IMR-90 (cell line): ENCODE measurements around the gene MRTO4. TPM values are rescaled to one million over a fixed set of nuclear protein-coding genes. Genes with fewer than 3 reads are reported as not detected.

Experiments used
- ATAC-seq: fragments of 200-7000 bp; cut with Tn5 transposase; 2 replicates; pipeline ENCODE4 v1.9.1; 2020; ENCODE audit warnings: low read depth, mild to moderate bottlenecking, moderate library complexity
- BruUV-seq: library from RNA; stranded (reverse); fragments of 400-500 nt; replicated peaks from 2 replicates; lab custom pipeline; 2021; lab: Mats Ljungman, UMichigan
- CTCF ChIA-PET: fragments of 300-600 bp; formaldehyde crosslinking; extraction: SDS; loops from one replicate; lab custom pipeline; 2021; ENCODE audit warnings: antibody characterized with exemption; lab: Yijun Ruan, JAX
- POLR2A ChIA-PET: fragments of 300-600 bp; sonication (Branson Sonifier 250); formaldehyde crosslinking; loops from one replicate; lab custom pipeline; 2022; ENCODE audit warnings: antibody characterized with exemption; ENCODE audit not compliant: unreplicated experiment; lab: Charles Lee
- DNase-seq: peaks from one replicate; pipeline ENCODE4 v3.0.0; 2013
- H2AFZ ChIP-seq: replicated peaks from 2 replicates; pipeline ENCODE3; 2013; ENCODE audit warnings: low read length, mild to moderate bottlenecking; ENCODE audit not compliant: poor library complexity
- H2AK5ac ChIP-seq: 2 replicates; pipeline ENCODE4 v1.6.1; 2013; ENCODE audit warnings: low read depth, low read length, inconsistent platforms
- H2AK9ac ChIP-seq: replicated peaks from 2 replicates; pipeline ENCODE3; 2013; ENCODE audit warnings: mild to moderate bottlenecking, low read depth, low read length, moderate library complexity; ENCODE audit not compliant: poor library complexity
- H2BK120ac ChIP-seq: 2 replicates; pipeline ENCODE4 v1.6.1; 2013; ENCODE audit warnings: low read depth, low read length, inconsistent platforms
- H2BK15ac ChIP-seq: 3 replicates; pipeline ENCODE4 v1.6.1; 2013; ENCODE audit warnings: low read depth, low read length, inconsistent platforms
- H2BK20ac ChIP-seq: 2 replicates; pipeline ENCODE4 v1.6.1; 2013; ENCODE audit warnings: low read depth, mild to moderate bottlenecking, inconsistent platforms, low read length, moderate library complexity
- H2BK5ac ChIP-seq: 2 replicates; pipeline ENCODE4 v1.6.1; 2013; ENCODE audit warnings: mild to moderate bottlenecking, low read depth, low read length, inconsistent platforms; ENCODE audit not compliant: poor library complexity, severe bottlenecking
- H3K14ac ChIP-seq: replicated peaks from 2 replicates; pipeline ENCODE4 v1.6.1; 2013; ENCODE audit warnings: low read depth, low read length, inconsistent platforms
- H3K18ac ChIP-seq: 2 replicates; pipeline ENCODE4 v1.6.1; 2013; ENCODE audit warnings: low read depth, low read length, control low read depth
- H3K23ac ChIP-seq: 2 replicates; pipeline ENCODE4 v1.6.1; 2013; ENCODE audit warnings: low read depth, low read length, inconsistent platforms
- H3K27ac ChIP-seq: 2 replicates; pipeline ENCODE4 v1.5.1; 2013; ENCODE audit warnings: mild to moderate bottlenecking, control low read depth, low read length; ENCODE audit not compliant: insufficient read depth
- H3K27me3 ChIP-seq: 2 replicates; pipeline ENCODE4 v1.6.1; 2013; ENCODE audit warnings: low read length; ENCODE audit not compliant: control insufficient read depth, insufficient read depth
- H3K36me3 ChIP-seq: 2 replicates; pipeline ENCODE4 v1.6.1; 2013; ENCODE audit warnings: low read length, mixed read lengths; ENCODE audit not compliant: control insufficient read depth, insufficient read depth
- H3K4ac ChIP-seq: 2 replicates; pipeline ENCODE4 v1.6.1; 2013; ENCODE audit warnings: low read depth, low read length, inconsistent platforms
- H3K4me1 ChIP-seq: 2 replicates; pipeline ENCODE4 v1.6.1; 2013; ENCODE audit warnings: low read length, mixed read lengths; ENCODE audit not compliant: control insufficient read depth, insufficient read depth
- H3K4me2 ChIP-seq: 2 replicates; pipeline ENCODE4 v1.6.1; 2013; ENCODE audit warnings: low read depth, mild to moderate bottlenecking, control low read depth, low read length, moderate library complexity
- H3K4me3 ChIP-seq: 2 replicates; pipeline ENCODE4 v1.5.1; 2013; ENCODE audit warnings: low read depth, mild to moderate bottlenecking, control low read depth, low read length, moderate library complexity; ENCODE audit not compliant: insufficient read depth
- H3K56ac ChIP-seq: 2 replicates; pipeline ENCODE4 v1.6.1; 2013; ENCODE audit warnings: low read length, inconsistent platforms; ENCODE audit not compliant: insufficient read depth; ENCODE audit errors: extremely low read depth
- H3K79me1 ChIP-seq, 2 experiments: 2 replicates each; pipeline ENCODE4 v1.6.1; 2013; ENCODE audit warnings: low read length in 2 of 2, inconsistent platforms in 1 of 2, low read depth in 1 of 2
- H3K9ac ChIP-seq: 2 replicates; pipeline ENCODE4 v1.6.1; 2013; ENCODE audit warnings: low read depth, low read length, control low read depth
- H3K9me1 ChIP-seq: 2 replicates; pipeline ENCODE4 v1.6.1; 2013; ENCODE audit warnings: low read length, inconsistent platforms; ENCODE audit not compliant: insufficient read depth
- H3K9me3 ChIP-seq: 2 replicates; pipeline ENCODE4 v1.6.1; 2013; ENCODE audit warnings: low read length; ENCODE audit not compliant: control insufficient read depth, insufficient read depth
- H4K20me1 ChIP-seq: 2 replicates; pipeline ENCODE4 v1.6.1; 2013; ENCODE audit warnings: low read length, inconsistent platforms; ENCODE audit not compliant: insufficient read depth
- H4K5ac ChIP-seq: 2 replicates; pipeline ENCODE4 v1.6.1; 2013; ENCODE audit warnings: mild to moderate bottlenecking, low read depth, low read length, control low read depth
- H4K8ac ChIP-seq, 2 experiments: 2 replicates each; pipeline ENCODE4 v1.6.1; 2013; ENCODE audit warnings: low read depth in 2 of 2, low read length in 2 of 2, control low read depth in 1 of 2, inconsistent platforms in 1 of 2
- H4K91ac ChIP-seq: 2 replicates; pipeline ENCODE4 v1.6.1; 2013; ENCODE audit warnings: low read depth, low read length, inconsistent platforms; ENCODE audit not compliant: insufficient read depth
- BHLHE40 ChIP-seq: fragments of 150-350 bp; IDR thresholded peaks from 2 replicates; pipeline ENCODE4 v1.6.1; 2016; ENCODE audit warnings: mild to moderate bottlenecking, low read depth, low read length
- CHD1 ChIP-seq: IDR thresholded peaks from 2 replicates; pipeline ENCODE4 v1.6.1; 2012; ENCODE audit warnings: low read depth, low read length, improper control_type of control experiment
- CTCF ChIP-seq: conservative IDR thresholded peaks from 2 replicates; pipeline ENCODE4 v1.5.1; 2012; ENCODE audit warnings: mild to moderate bottlenecking, low read depth, low read length, improper control_type of control experiment
- ELK1 ChIP-seq: fragments of 150-350 bp; IDR thresholded peaks from 2 replicates; pipeline ENCODE4 v1.6.1; 2016; ENCODE audit warnings: low read depth, mild to moderate bottlenecking, low read length, moderate library complexity, borderline replicate concordance
- FOS ChIP-seq: fragments of 150-350 bp; IDR thresholded peaks from 2 replicates; pipeline ENCODE4 v1.6.1; 2016; ENCODE audit warnings: low read depth, low read length
- MAFK ChIP-seq: IDR thresholded peaks from 2 replicates; pipeline ENCODE4 v1.6.1; 2012; ENCODE audit warnings: low read depth, low read length, improper control_type of control experiment
- MAZ ChIP-seq: IDR thresholded peaks from 2 replicates; pipeline ENCODE4 v1.6.1; 2012; ENCODE audit warnings: low read depth, mild to moderate bottlenecking, low read length, improper control_type of control experiment, moderate library complexity, borderline replicate concordance
- MXI1 ChIP-seq: IDR thresholded peaks from 2 replicates; pipeline ENCODE4 v1.6.1; 2012; ENCODE audit warnings: low read depth, mild to moderate bottlenecking, low read length, moderate library complexity, borderline replicate concordance
- NFE2L2 ChIP-seq: fragments of 150-350 bp; IDR thresholded peaks from 2 replicates; pipeline ENCODE4 v1.6.1; 2016; ENCODE audit warnings: low read depth, mild to moderate bottlenecking, low read length
- POLR2A ChIP-seq: IDR thresholded peaks from 2 replicates; pipeline ENCODE4 v1.6.1; 2012; ENCODE audit warnings: mild to moderate bottlenecking, low read depth, low read length
- RAD21 ChIP-seq: IDR thresholded peaks from 2 replicates; pipeline ENCODE4 v1.6.1; 2012; ENCODE audit warnings: low read length, improper control_type of control experiment
- RCOR1 ChIP-seq: IDR thresholded peaks from 2 replicates; pipeline ENCODE4 v1.6.1; 2012; ENCODE audit warnings: mild to moderate bottlenecking, low read length, improper control_type of control experiment; ENCODE audit not compliant: insufficient replicate concordance
- RFX5 ChIP-seq: IDR thresholded peaks from 2 replicates; pipeline ENCODE4 v1.8.0; 2012; ENCODE audit warnings: low read depth, mild to moderate bottlenecking, low read length, moderate library complexity
- SMC3 ChIP-seq: fragments of 150-350 bp; IDR thresholded peaks from 2 replicates; pipeline ENCODE4 v1.6.1; 2016; ENCODE audit warnings: low read depth, mild to moderate bottlenecking, antibody characterized with exemption, low read length, moderate library complexity
- USF2 ChIP-seq: fragments of 150-350 bp; IDR thresholded peaks from 2 replicates; pipeline ENCODE4 v1.6.1; 2017; ENCODE audit warnings: mild to moderate bottlenecking, antibody characterized with exemption, low read length, low read depth
- WGBS, 2 experiments: methylation state at CpG; one replicate each; pipeline versions ENCODE4 v1.1.5 to v1.1.7; 2013; ENCODE audit warnings: missing lambda C conversion rate in 2 of 2; ENCODE audit not compliant: insufficient read length in 1 of 2; ENCODE audit errors: extremely low coverage in 2 of 2; 5-methylcytosine and 5-hydroxymethylcytosine counted together
- dilution Hi-C: fragments of 300-500 bp; cut with HindIII; formaldehyde crosslinking; loops from one replicate; pipeline ENCODE4 v1.14.3; 2018; ENCODE audit warnings: low sequenced_read_pairs; ENCODE audit not compliant: unreplicated experiment
- in situ Hi-C: fragments of 300-500 bp; cut with MboI; formaldehyde crosslinking; loops from 3 replicates; pipeline ENCODE4 v1.14.3; 2019; ENCODE audit warnings: low sequenced_read_pairs, inconsistent platforms, mixed read lengths
- intact Hi-C: fragments of 100-400 bp; cut with micrococcal nuclease; formaldehyde crosslinking; loops from 2 replicates; pipeline ENCODE4 v1.10.0; 2022
- polyA plus RNA-seq, 3 experiments: library from polyadenylated mRNA; depleted of rRNA; stranded (reverse); fragments of >200 nt; gene quantifications; 2 replicates each; pipeline ENCODE4 v1.2.3, GENCODE V29; 2012; ENCODE audit warnings: low replicate concordance in 1 of 3
- total RNA-seq: library from RNA; depleted of rRNA; stranded (reverse); fragments of >200 nt; gene quantifications from 2 replicates; pipeline ENCODE4 v1.2.3, GENCODE V29; 2012

Gene MRTO4
- total and polyA plus RNA-seq, 2 of the 4 experiments (the other 2 are of a cell fraction), result 48.0 to 58.1 TPM

GRCh38 chr1:19222573-19222972 lies 29.0 kb upstream of the MRTO4 start:
- Histone ChIP-seq H3K27ac (no peak overlapping the region), H4K20me1 (peaks cover 9% of the 10 kb centered on the region; the same call in 1 of the 2 replicates), H3K4me2 (no peak overlapping the region), H4K8ac (no peak overlapping the region), H2AK5ac (no peak overlapping the region), H2AFZ (no peak overlapping the region), H2AK9ac (no peak overlapping the region), H2BK5ac (no peak overlapping the region), H3K56ac (no peak overlapping the region), H4K5ac (no peak overlapping the region), H3K27me3 (no peaks in the 10 kb centered on the region), H2BK15ac (no peak overlapping the region), H3K9me3 (no peaks in the 10 kb centered on the region), H3K4me1 (peaks cover 2% of the 10 kb centered on the region; the same call in 1 of the 2 replicates), H3K9me1 (peaks cover 4% of the 10 kb centered on the region; the same call in 1 of the 2 replicates), H3K79me1 (peaks cover 31 to 33% of the 10 kb centered on the region in 2 experiments), H2BK120ac (no peak overlapping the region), H3K14ac (no peak overlapping the region), H2BK20ac (no peak overlapping the region), H3K9ac (no peak overlapping the region), H3K4ac (no peak overlapping the region), H3K4me3 (no peak overlapping the region), H4K91ac (no peak overlapping the region), H3K23ac (no peak overlapping the region), H3K36me3 (peaks cover 61% of the 10 kb centered on the region), H3K18ac (no peak overlapping the region)
- WGBS, 2 experiments, result 100% methylated on average over 1 of the region's 11 CpGs; no CpG with 5 or more reads in 1 of the 2 experiments
- TF ChIP-seq FOS, result no peak
- no peak for TF ChIP-seq SMC3
- TF ChIP-seq MAZ, result no peak
- TF ChIP-seq RCOR1, result no peak
- TF ChIP-seq CTCF, result no peak
- TF ChIP-seq MAFK, result no peak
- no peak for TF ChIP-seq POLR2A
- no peak for TF ChIP-seq MXI1
- TF ChIP-seq USF2, result no peak
- TF ChIP-seq RFX5, result no peak
- TF ChIP-seq CHD1, result no peak
- TF ChIP-seq BHLHE40, result no peak
- TF ChIP-seq ELK1, result no peak
- no peak for TF ChIP-seq RAD21
- no peak for TF ChIP-seq NFE2L2
- intact Hi-C loops, result no loop called here
- no TSS peak for BruUV-seq
- POLR2A ChIA-PET, result no interaction called here
- CTCF ChIA-PET, result no interaction called here
- no peak for ATAC-seq
- dilution Hi-C loops, result no loop called here
- no peak for DNase-seq
- in situ Hi-C loops, result no loop called here
